ENCODE measurements around the gene FGD2.

DNA sequence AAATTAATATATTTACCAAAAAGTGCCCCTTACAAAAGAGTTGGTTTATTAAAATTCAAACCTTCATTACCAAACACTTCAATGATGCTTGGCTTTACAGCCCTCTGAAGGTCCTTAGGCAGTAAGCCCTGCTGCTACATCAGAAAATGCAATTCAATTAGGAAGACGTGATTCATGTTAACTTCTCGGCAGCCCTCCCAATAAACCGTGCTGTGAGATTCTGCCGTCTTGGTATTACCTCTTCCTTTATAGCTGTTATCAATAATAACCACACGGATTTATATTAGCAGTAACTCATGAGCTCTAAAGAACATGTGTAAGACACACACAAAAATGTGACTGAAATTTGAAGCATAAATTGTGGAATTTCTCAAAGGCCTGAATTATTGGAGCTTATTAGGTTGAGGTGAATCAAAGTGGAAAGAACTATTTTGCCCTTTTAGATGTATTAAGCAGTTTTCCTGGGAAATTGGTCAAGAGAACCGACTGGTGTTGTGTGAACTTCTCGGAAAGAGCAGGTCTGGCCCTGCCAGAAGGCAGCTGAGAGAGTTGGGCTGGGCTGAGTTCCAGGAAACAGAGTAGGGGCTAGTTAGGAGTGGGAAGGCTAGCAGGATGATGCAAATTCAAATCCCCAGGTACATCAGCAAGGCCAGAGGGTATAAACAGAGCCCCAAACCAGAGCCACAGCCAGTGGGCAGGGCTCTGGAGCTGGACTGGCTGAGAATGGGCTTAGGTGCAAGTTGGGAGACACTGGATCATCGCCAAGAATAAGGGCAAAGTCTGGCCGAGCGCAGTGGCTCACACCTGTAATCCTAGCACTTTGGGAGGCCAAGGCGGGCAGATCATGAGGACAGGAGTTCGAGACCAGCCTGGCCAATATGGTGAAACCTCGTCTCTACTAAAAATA is 33.1 kb downstream of the FGD2 start:
- TF ChIP-seq CTCF (IDR thresholded peaks at IDR 0.05; ENCODE audit: low read length) (no peak), EZH2 (IDR thresholded peaks at IDR 0.05; ENCODE audit: borderline replicate concordance, low read length) (no peak)

All from OCI-LY1 (cell line).